Esophagus squamous epithelium (tissue), 4 donors: ENCODE measurements around the gene DNMT3A.

Source experiments
- CTCF ChIP-seq, 6 experiments: fragments of 450-650 bp in 4 of 6; fragments of 200-600 bp in 2 of 6; sonication (generic) in 2 of 6; IDR thresholded peaks; one replicate each; pipeline ENCODE4 v1.5.1; 2016 to 2019; ENCODE audit warnings: antibody characterized with exemption in 6 of 6, mild to moderate bottlenecking in 4 of 6, moderate library complexity in 4 of 6
- POLR2A ChIP-seq, 4 donors: fragments of 450-650 bp; IDR thresholded peaks; one replicate each; pipeline ENCODE4 v1.6.1; 2017; ENCODE audit warnings: antibody characterized with exemption in 4 of 4, mild to moderate bottlenecking in 4 of 4, moderate library complexity in 3 of 4

DNA sequence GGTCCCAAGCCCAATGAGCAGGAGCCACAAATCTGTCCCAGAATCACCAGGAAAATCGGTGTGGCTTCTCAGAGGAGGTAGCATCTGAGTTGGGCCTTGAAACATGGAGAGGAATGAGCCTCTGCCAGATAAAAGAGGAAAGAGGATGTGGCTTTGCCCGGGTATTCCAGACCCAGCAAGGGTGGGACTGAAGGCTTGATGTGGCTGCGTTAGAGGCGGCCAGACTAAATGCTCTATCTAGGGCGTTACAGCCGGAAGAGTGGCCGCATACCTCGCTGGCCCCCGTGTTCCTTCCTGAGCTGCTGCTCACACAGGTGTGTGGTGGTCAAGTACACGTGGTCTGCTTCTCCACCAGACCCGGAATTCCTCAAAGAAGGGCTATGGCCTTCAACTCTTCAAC is 139.4 kb downstream of the DNMT3A start:
- TF ChIP-seq CTCF (IDR thresholded peaks at IDR 0.05): no peak
- TF ChIP-seq POLR2A (IDR thresholded peaks at IDR 0.05): no peak
